Measurements from ENCODE around the gene RBFOX2. TPM values are rescaled to one million over a fixed set of nuclear protein-coding genes. Genes with fewer than 3 reads are reported as not detected.

RBFOX2 gene
- total and polyA plus RNA-seq, 2 experiments from 2014 or later: 88.8 to 131 TPM

GRCh38 chr22:35883031-35883620 lies 145.5 kb downstream of the RBFOX2 start:
- H3K4me1 Mint-ChIP-seq: peaks cover 38% of the 10 kb centered on the region
- Histone ChIP-seq H3K79me2 (replicated peaks; ENCODE audit: insufficient read depth) (peaks cover 76% of the 10 kb centered on the region), H3K9me2 (ENCODE audit: insufficient read depth) (no peaks in the 10 kb centered on the region), H3K27me3 (ENCODE audit: insufficient read depth) (no peaks in the 10 kb centered on the region), H4K20me1 (replicated peaks; ENCODE audit: insufficient read depth) (peaks cover 19% of the 10 kb centered on the region; the same call in 1 of the 2 replicates), H2AFZ (no peak overlapping the region), H3K4me3 (no peak overlapping the region), H3F3A (replicated peaks; ENCODE audit: low read depth) (no peaks in the 10 kb centered on the region), H3K4me1 (ENCODE audit: insufficient read depth) (peaks cover 11% of the 10 kb centered on the region), H3K36me3 (ENCODE audit: insufficient read depth) (no peaks in the 10 kb centered on the region), H3K4me2 (0 out of 2 replicates have a peak overlapping the region, but pooled peaks have one; percentile 9), H3K27ac (ENCODE audit: low read depth) (no peak overlapping the region; the same call in 1 of the 2 replicates)
- ATAC-seq (peak; percentile 76), DNase-seq (ENCODE audit: low spot score) (peak; percentile 33)
- peaks cover 2% of the 10 kb centered on the region for H3K27me3 Mint-ChIP-seq (ENCODE audit: insufficient read depth, low read depth, poor library complexity)
- H3K27ac Mint-ChIP-seq: peak overlapping the region; percentile 66; the same call in 1 of the 2 replicates
- H3K9me3 Mint-ChIP-seq: no peaks in the 10 kb centered on the region
- no peak overlapping the region; the same call in 2 of the 3 replicates for H3K4me3 Mint-ChIP-seq
- TF ChIP-seq ETS1 (IDR thresholded peaks at IDR 0.05) (no peak), POLR2AphosphoS5 (IDR thresholded peaks at IDR 0.05; ENCODE audit: low read depth) (no peak)
- no peaks in the 10 kb centered on the region for H3K36me3 Mint-ChIP-seq (ENCODE audit: low read depth)

- no peak for DNase-seq (ENCODE audit: low spot score)
- Histone ChIP-seq H3K79me2 (replicated peaks; ENCODE audit: insufficient read depth) (peaks cover 76% of the 10 kb centered on the region), H2AFZ (no peak overlapping the region), H3K36me3 (ENCODE audit: insufficient read depth) (no peaks in the 10 kb centered on the region), H3K27me3 (ENCODE audit: insufficient read depth) (no peaks in the 10 kb centered on the region), H3K9me2 (ENCODE audit: insufficient read depth) (no peaks in the 10 kb centered on the region), H3F3A (replicated peaks; ENCODE audit: low read depth) (no peaks in the 10 kb centered on the region), H4K20me1 (replicated peaks; ENCODE audit: insufficient read depth) (peaks cover 17% of the 10 kb centered on the region; the same call in 1 of the 2 replicates), H3K4me3 (no peak overlapping the region), H3K4me1 (ENCODE audit: insufficient read depth) (peaks cover 11% of the 10 kb centered on the region), H3K4me2 (no peak overlapping the region), H3K27ac (ENCODE audit: low read depth) (peak overlapping the region; percentile 28; the same call in 1 of the 2 replicates)
- no peaks in the 10 kb centered on the region; the same call in 2 of the 3 replicates for H3K9me3 Mint-ChIP-seq
- ATAC-seq: no peak
- 0 out of 2 replicates have a peak overlapping the region, but pooled peaks have one; percentile 16 for H3K27ac Mint-ChIP-seq
- no peak overlapping the region for H3K4me3 Mint-ChIP-seq
- H3K27me3 Mint-ChIP-seq (ENCODE audit: insufficient read depth, low read depth, poor library complexity): no peaks in the 10 kb centered on the region
- peaks cover 31% of the 10 kb centered on the region for H3K4me1 Mint-ChIP-seq
- no peaks in the 10 kb centered on the region for H3K36me3 Mint-ChIP-seq (ENCODE audit: low read depth)
- TF ChIP-seq CREB1 (CRISPR knock-in tag; IDR thresholded peaks at IDR 0.05; ENCODE audit: low read depth) (no peak), REST (IDR thresholded peaks at IDR 0.05; ENCODE audit: unreplicated experiment) (no peak), ZNF462 (CRISPR knock-in tag; IDR thresholded peaks at IDR 0.05) (no peak), ETS1 (IDR thresholded peaks at IDR 0.05) (no peak), ZNF114 (CRISPR knock-in tag; IDR thresholded peaks at IDR 0.05) (no peak)
These were observed 146.2 kb downstream of the RBFOX2 start for GRCh38 chr22:35882211-35883030.

Data from GM23338 (cell line).